Activated CD8-positive, alpha-beta memory T cell treated with anti-CD3 and anti-CD28 coated beads for 4 hours (primary cell): ENCODE measurements around the gene UGP2.
"Not testable (repeated sequence)": the region's sequence is repeated elsewhere in the genome, so short reads cannot be mapped to it uniquely, and the experiment has no call there.

Source experiments
- DNase-seq, 2 donors: peaks; one replicate each; pipeline ENCODE4 v3.0.0-alpha.2; 2020; ENCODE audit warnings: low read depth in 2 of 2

The UGP2 gene

DNA sequence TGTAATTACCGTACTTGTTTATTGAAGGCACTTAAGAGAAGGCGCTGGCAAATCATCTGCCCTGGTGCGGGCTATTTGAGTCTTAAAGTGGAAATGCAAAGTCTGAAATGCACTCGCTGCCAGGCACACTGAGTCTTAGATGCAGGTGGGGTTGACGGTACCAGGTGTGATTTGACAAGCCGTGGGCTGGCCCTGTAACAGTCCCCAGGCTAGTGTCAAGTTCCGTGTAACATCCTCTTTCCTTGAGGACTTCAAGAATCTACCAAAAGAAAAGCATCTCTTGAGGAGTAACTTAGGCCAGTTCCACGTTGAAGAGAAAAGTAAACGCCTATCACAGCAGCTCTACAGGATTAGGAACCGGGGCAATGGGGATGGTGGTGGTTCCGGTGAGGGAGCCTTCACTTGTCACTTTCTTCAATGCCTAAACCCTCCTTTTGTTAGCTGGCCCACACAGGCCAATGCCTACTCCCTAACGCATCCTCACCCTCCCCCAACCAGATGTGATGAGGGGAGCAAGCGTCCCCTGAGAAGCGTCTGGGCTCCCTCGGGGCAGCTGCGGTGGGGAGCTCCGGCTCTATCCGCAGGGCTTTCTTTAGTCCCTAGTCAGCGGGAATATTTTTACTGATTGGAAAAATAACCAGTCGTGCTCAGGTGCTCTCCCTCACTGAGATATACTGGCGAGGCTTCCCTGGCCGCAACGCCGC lies 1.5 kb upstream of the UGP2 start:
- no peak for DNase-seq

DNA sequence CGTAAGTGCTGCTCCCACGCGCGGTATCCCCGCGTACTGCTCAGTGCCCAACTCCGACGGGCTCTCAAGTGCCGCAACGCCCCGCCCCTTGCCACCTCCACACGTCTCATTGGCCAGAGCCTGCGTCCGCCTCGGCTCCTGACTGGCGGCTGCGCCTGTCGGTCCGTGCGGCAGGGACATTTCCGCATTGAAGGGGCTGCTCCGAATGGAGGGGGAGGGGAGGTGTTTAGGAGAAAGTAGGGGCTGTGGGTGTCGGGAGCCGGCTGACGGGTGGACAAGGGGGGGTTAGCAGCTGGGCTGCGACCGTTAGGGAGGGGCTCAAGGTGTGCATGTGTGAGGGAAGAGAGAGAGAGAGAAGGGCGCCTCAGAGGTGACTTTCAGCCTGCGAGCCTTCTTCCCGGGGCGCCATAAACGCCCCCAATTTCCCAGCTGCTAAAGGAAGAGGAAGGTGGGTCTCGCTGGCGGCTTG lies 877 bp upstream of the UGP2 start:
- peak; percentile 95 to 96 for DNase-seq

DNA sequence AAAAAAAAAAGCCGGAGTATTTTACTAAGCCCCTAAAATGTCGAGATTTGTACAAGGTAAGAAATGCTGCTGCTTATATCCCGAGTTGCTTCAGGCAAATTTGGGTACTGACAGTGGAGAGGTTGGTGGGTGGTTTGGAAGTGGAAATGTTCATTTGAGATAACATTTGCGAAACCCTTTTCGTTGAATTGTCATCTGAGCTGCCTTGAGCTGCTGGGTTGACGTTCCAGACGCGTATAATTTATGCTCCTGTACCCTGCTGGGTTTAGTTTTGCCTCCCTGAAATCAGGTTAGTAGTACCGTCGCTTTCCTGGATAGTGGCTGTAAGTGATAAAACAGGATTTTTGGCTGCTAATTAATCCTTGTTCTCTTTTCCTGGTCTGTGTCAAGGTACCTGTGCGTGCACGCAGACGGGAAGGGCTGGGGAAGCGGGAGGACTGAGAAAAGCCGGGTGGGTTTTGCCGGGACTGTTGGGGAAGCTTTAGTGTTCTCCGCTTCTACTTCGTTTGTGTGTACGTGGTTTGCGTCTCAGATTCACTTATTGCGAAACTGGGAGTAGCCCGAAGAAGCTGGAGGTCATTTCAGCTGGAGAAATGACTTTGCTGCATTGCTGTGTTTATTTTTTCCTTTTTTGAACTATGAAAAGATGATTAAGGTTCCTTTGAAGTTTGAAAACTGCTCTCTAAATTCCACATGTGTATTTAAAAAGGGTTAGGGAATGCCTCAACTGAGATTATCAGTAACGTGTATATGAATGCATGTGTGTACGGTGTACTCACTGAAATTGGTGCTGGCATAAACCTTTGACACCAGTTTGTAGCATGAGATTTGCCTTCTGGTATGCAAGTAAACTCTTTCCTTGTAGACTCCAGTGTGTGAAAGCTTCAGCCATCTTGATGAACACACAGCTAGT lies 709 bp downstream of the UGP2 start:
- no peak for DNase-seq

DNA sequence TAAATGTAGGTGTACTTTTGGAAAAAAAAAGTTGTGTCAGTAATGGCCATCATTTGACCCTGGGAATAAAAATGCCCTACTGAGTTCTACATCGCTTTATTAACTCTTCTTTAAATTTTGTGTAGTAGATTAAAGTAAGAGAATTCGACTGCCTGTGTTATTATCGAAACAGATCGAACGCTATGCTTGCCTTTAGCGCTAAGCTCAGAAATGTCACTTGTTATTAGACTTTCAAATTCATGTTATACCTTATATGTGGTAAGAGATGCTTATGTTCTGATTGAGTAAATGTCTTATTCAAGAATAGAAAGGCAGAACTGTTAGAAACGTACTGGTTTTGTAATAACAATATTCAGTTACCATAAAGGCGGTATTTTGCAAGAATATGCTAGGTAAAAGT lies 1.4 kb downstream of the UGP2 start:
- DNase-seq = no peak

DNA sequence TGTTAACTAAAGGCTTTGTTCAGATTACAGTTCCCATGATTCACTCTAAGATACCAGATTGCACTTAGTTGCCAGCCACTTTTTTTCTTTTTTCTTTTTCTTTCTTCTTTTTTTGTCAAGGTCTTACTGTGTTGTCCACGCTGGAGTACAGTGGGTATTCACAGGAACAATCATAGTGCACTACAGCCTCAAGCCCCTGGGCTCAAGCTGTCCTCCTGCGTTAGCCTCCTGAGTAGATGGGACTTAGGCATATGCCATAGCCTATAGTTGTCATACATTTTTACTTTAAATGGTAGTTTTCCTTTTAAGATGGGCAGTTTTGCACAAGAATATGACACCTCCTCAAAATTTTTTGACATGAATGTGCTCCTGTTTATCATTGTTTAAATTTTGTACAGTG lies 2.1 kb downstream of the UGP2 start:
- no peak for DNase-seq

DNA sequence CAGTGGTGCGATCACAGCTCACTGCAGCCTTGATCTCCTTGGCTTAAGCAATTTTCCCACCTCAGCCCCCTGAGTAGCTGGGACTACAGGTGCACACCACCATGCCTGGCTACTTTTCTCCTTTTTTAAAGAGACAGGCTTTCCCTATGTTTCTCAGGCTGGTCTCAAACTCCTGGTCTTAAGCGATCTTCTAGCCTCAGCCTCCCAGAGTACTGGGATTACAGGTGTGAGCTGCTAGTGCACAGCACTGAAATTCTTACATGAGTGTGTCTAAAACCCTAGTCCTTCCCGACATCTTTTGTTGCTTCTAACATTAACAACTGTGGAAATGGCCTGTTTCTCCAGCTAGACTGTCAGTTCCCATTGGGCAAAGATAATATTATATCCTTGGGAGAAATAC lies 2.9 kb downstream of the UGP2 start:
- DNase-seq = no peak

DNA sequence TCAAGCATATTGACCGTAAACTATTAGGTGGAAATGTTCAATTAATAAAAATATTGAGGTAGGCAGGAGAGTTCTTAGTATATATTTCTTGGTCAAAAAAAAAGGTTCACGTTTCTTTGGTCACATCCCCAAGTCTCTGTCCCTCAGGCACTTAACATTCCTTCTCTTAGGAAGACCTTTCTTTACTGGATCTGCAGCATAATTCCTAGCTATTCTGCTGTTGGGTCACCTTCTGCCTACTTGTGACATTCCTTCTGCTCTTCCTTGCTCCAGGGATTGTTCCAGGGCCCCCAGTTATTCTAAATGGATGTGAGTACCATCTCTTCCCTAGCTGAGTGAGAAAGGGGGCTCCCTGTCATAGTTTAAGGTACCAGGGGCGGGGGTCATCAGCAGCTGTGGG lies 4.2 kb downstream of the UGP2 start:
- no peak for DNase-seq

DNA sequence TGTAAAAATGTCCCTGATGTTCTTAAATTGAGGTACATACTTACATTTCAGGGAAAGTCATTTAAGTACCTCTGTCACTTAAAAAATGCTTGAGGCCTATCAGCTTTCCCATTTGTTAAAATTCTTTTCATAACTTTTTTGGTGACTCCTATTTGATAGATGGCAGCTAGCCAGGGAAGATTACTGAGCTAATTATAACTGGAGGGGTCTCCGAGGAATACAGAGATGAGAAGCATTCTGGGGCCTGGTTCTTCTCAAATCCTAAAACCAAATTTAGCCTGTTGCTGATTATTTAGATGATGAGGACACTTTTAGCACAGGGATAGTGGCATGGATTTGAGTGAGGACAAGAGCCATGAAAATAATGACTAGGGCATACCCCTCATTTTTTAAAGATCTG lies 4.8 kb downstream of the UGP2 start:
- no peak for DNase-seq

DNA sequence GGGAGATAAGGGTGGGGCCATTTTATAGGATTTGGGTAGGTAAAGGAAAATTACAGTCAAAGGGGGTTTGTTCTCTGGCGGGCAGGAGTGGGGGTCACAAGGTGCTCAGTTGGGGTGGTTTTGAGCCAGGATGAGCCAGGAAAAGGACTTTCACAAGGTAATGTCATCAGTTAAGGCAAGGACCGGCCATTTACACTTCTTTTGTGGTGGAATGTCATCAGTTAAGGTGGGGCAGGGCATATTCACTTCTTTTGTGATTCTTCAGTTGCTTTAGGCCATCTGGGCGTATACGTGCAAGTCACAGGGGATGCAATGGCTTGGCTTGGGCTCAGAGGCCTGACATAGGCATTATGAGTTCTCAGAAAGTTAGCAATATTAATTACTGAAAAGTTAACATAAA lies 5.9 kb downstream of the UGP2 start:
- DNase-seq = not testable (repeated sequence)

DNA sequence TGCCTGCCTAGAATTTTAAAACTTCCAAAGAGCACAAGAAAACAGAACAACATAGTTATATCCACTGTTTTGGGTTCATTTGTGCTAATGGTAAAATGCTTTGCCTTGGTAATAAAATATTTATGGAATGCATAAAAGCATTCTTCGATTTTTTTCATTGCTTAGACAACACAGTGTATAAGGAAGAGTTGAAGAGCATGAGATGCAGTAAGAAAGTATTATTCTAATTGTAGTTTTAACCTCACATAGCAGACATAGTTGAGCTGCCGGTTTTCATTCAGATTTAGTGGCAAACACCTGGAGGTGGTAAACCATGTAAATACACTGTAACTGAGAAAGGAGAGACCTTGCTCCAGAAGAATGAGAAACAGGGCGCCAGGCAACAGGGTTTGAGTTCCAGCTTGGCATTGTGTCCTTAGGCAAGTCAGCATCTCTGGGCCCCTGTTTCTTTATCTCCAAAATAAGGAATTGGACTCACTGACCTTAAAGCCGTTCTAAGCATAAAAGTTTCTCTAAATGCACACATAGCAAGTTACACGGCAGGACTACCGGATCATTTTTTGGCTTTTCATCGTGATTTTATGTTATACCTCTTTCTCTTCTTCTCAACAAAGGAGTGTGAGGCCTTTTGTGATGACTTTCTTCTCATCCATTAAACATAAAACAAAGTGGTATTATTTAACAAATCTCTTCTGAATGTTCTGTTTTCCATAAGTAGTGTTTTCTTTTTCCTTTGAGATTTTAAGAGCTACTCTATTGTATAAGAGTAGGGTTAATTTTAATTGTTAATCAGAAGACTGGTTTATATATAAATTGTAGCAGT lies 7.9 kb downstream of the UGP2 start:
- no peak for DNase-seq

DNA sequence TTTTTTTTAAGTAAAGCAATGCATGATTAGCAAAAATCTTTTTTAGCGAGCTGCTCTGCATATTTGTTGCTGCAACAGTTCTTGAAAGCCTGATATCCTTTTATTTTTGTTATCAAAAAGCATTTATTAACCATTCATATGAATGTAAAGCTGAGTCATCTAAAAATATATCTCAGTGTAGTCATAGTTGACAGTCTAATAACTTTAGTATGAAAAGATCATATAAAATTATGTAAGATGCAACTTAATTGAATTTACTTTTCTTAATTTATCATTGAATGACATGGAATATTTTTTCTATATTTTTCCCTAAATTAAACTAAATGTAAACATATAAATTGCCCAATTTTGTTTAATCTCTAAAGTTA lies 8.5 kb downstream of the UGP2 start:
- DNase-seq = no peak

DNA sequence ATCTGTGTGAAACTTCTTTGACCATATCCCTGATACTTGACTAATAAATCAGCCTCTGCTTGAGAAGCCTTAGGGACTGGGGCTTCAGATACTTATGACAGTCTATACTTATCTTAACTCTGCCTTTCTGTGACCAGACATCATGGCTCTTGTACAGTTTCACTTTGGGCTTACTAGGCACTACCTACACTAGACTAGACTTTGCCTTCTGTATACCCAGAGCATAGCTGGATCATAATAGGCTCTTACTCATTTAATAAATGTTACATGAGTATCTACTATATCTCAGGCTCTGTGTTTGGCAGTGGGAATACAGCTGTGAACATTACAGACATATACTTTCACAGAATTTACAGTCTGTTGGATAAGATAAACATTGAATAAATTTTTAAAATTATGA lies 9.0 kb downstream of the UGP2 start:
- DNase-seq = no peak

DNA sequence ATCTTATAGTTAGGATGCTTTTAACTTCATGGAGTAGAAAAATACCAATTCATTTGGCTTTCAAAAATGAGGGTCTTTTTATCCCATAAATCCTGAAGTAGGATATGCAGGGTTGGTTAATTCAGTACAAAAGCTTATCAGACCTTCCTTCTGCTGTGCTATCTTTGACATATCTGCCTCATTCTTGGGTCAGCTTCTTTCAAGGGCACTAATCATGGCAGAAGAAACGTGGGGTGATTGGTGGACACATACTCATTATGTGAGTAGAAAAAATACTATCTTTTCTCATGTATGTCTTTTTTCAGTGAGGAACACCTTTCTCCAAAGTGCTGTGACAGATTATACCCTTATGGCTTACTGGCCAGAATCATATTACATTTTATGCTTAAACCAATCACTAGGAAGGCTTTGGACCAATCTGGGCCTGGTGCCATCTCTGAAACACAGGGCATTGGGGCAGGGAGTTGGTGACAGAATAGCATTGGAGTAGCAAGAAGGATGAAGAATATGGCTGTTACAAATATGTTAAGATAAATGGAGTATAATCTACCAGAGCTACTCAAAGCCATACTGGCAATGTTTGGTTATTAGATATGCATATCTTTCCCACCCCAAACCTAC lies 10.1 kb downstream of the UGP2 start:
- no peak for DNase-seq

DNA sequence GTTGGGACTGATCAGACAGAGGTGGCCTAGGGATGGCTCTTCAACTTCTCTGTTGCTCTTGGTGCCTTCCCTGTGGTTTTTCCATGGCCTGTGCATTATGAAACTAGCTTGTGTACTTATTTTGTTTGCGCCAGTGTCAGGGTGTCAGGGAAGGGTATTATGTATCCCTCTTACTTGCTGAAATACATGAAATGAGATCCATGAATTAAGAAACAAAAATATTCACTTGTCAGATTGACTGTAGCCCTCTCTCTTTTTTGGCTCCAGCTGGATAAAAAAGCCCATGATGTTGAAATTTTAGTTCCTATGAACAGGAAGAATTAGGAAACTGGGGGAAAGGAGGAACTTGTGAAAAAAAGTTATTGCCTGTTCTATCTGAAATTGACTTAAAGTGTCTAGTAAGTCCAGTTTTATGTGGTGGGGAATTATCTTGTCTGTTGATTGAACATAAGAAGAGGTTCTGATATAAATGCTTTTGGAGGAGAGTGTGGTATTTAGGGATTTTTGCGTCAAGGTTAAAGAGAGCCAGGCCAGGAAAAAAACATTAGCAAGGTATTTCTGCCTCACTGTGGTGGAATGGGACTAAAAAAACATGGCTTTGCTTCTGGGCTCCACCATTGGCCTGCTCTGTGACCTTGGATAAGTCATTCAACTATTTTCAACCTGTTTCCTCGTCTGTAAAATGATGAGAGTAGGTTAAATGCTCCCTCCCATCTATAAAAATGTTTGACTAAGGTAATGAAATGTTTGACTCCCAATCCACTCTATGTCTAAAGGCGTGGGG lies 12.0 kb downstream of the UGP2 start:
- no peak for DNase-seq

DNA sequence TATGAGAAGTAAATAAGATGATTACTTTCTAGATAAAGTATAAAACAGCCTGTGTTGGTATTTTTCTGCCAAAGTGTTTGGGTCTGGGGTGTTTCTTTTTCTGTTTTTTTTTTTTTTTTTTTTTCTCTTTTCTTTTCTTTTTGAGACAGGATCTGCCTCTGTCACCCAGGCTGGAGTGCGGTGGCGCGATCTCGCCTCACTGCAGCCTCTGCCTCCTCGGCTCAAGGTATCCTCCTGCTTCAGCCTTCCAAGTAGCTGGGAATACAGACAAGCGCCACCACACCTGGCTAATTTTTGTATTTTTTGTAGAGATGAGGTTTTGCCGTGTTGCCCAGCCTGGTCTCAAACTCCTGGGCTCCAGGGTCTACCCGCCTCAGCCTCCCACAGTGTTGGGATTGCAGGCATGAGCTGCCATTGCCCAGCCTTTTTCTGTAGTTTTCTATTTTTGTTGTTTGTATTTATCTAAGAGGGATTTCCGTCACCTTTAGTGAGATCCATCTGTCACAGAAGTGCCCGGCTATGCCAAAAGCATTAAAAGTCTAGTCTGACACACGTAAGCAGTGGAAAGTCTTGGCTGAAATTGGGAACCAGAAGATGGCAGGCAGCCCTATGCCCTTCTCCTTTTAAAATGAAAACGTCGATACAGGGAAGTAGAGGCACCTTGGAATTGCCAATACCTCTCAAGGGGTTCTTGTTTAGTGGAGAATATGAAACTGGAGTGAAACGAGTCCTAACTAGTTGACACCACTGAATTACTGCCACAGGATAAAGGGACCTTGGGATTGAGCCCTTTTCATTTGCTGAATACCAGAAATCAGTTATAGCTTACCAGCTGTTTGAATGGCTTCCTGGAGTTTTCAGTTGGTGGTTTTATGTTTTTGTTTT lies 14.0 kb downstream of the UGP2 start:
- DNase-seq = no peak

DNA sequence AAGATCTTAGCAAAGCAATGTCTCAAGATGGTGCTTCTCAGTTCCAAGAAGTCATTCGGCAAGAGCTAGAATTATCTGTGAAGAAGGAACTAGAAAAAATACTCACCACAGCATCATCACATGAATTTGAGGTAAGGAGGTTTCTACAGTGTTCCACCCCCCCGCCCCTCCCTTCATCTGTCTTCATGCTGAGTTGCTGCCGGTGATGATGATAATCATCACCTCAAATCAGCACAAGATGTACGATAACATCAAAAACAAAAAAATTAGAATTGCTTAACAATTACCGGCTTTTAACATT lies 14.6 kb downstream of the UGP2 start:
- DNase-seq = peak in 1 of 2 donors; percentile 22

DNA sequence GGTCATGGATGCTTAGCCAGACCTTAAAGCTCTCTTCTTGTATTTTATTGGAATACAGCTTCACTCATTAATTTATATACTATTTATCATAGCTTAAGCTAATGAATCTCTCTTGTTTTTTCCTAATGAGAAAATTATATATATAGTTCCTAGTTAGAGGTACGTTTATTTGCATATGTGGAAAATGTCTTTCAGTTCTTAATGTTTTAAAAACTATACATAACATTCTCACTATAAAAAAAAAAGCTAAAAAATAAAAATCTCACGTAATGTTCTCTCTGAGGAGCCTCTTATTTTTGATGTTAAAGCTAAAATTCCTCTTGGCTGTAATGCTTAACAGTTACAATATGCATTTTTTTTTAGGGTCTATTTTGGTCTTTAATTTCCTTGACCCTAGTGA lies 16.6 kb downstream of the UGP2 start:
- DNase-seq = no peak

DNA sequence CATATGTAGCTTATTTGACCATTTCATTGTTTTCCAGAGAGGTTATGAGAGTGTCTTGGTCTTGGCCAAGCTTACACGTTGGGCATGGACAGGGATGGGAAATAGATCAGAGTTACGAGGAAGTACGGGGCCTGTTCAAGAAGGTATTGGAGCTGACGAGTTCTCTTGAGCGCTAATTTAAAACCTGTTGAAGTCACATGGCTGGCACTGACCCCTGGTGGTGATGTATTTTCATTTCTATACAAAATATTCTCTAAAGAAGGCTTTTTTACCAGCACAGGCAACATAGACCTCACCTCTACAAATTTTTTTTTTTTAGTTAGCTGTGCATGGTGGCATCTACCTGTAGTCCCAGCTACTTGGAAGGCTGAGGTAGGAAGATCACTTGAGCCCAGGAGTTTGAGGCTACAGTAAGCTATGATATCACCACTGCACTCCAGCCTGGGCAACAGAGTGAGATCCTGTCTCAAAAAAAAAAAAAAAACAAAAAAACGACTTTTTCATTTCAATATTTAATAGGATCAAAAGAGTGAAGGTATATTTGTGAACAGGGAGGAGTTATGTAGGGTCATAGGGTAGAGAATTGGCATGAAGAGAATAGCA lies 19.6 kb downstream of the UGP2 start:
- DNase-seq = peak in 1 of 2 donors; percentile 28

DNA sequence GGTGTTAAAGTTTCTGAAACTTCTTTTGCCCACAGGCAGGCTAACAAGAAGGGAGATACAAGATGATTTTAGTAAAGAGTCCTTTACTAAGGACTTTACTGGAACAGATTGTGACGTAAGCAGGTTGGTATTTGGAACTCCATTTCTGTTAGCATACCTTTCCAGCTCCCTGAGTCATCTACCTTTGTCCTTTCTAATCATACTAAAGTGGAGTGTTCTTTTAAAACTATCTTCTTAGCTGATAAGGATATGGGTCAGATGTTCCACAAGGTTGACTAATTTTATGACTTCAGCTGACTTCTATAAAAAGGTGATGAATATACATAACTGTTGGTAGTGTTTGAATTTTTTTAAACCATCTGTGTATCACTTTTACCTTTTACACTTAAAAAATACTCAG lies 21.1 kb downstream of the UGP2 start:
- no peak for DNase-seq

DNA sequence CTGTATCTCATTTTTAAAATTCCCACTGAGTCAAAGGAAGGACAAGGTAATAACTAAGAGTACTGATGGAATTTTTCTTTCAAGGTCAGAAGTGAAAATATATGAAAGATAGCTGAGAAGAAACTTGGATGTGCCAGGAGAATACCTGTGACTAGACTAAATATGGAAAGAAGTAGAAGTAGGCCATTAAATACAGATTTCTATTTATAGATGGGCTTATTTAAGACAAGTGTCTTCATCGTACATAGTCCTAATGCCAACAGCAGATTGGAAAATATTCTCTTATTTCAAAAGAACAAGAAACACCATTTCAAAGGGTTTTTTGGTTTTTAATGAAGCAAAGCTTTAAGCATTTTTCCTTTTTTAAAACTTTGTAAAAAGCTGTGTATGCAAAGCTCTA lies 22.0 kb downstream of the UGP2 start:
- DNase-seq = no peak
